ENCODE measurements around the gene NECTIN1.

GRCh38 chr11:119626871-119627270 is 102.1 kb downstream of the NECTIN1 start:
- no peak for TF ChIP-seq POLR2AphosphoS5 (IDR thresholded peaks at IDR 0.05; ENCODE audit: insufficient read depth in 1 of 2, low read depth in 1 of 2)
- no peak for TF ChIP-seq CTCF (IDR thresholded peaks at IDR 0.05)
- TF ChIP-seq POLR2A (IDR thresholded peaks at IDR 0.05) = no peak
